Measurements from ENCODE around the gene CDK6.

DNA sequence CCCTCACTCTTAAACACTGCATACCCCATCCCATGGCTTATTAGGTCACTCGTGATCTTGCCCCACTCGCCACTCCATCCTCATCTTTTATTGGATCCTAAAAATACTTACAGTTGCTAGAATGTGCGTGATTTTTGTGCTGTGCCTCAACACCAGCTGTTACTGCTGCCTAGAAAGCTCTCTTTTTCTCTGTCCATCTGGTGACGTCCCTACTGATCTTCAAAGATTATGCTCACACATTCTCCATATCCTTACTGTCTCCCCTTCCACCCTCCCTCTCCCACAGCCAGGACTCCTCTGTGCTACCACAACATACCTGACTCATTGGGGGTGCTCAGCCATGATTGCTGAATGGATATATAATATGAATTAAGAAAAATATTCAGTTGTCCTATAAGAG, 42.0 kb downstream of the CDK6 start:
- TF ChIP-seq, protein P1, sequence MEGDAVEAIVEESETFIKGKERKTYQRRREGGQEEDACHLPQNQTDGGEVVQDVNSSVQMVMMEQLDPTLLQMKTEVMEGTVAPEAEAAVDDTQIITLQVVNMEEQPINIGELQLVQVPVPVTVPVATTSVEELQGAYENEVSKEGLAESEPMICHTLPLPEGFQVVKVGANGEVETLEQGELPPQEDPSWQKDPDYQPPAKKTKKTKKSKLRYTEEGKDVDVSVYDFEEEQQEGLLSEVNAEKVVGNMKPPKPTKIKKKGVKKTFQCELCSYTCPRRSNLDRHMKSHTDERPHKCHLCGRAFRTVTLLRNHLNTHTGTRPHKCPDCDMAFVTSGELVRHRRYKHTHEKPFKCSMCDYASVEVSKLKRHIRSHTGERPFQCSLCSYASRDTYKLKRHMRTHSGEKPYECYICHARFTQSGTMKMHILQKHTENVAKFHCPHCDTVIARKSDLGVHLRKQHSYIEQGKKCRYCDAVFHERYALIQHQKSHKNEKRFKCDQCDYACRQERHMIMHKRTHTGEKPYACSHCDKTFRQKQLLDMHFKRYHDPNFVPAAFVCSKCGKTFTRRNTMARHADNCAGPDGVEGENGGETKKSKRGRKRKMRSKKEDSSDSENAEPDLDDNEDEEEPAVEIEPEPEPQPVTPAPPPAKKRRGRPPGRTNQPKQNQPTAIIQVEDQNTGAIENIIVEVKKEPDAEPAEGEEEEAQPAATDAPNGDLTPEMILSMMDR (IDR thresholded peaks at IDR 0.05; ENCODE audit: low read length), result no peak
- no peak for TF ChIP-seq EZH2 (IDR thresholded peaks at IDR 0.05; ENCODE audit: borderline replicate concordance, low read length)

All from OCI-LY1 (cell line).